Measurements from ENCODE around the gene PAX8. TPM values are rescaled to one million over a fixed set of nuclear protein-coding genes. Genes with fewer than 3 reads are reported as not detected.
A peak's percentile ranks its signal among the peaks of the same experiment; 100 is the strongest.

PAX8 gene
- total RNA-seq, 1 donor from 2014 or later = 2.9 TPM

DNA sequence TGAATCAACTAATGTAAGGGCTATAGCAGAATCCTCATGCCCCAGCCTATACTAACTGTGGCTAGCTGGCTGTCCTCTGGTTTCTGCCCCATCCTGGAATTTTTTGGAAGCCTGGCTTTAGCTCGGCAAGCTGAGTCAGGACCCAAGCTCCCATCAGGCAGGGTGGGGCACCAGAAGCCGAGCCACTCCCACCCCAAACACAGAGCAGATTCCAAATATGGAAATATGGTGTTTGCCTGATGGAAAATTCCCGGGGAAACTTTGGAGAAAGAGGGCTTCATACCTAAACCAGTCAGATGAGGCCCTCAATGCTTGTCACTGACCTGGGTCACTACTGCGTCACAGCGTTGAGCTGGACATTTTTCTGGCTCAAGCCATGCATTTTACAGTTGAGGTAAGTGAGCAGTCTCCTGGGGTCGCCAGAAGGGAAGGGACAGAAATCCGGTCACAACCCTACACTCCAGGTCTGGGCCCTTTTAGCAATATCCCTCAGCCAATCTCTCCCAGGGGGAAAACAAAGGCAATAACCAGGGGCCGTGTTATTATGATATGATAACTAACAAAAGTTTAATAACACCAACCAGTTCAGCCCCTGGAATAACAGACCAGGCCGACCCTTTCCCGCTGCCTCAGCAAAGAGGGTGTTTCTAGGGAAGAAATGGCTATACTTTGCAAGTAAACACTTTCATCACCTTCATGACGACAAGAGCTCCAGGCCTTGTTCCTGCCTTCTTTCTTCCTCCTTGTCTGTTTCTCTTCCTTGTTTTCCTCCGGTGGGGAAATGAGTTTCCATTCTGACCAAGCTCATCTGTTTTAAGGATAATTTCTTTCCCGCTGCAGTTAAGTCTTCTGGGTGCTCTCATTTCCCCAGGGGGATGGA is 67.3 kb downstream of the PAX8 start:
- H2AFZ ChIP-seq (replicated peaks) = no peak overlapping the region
- peaks cover 10% of the 10 kb centered on the region for H3K4me1 ChIP-seq
- Mint-ChIP-seq H3K27me3 (ENCODE audit: insufficient read depth, low read depth) (peaks cover 12% of the 10 kb centered on the region), H3K9me3 (peaks cover 13% of the 10 kb centered on the region), H3K36me3 (peaks cover 5% of the 10 kb centered on the region), H3K4me1 (peaks cover 48% of the 10 kb centered on the region), H3K27ac (peak overlapping the region; percentile 4), H3K4me3 (no peak overlapping the region)
- H3K27ac ChIP-seq = no peak overlapping the region
- H3K36me3 ChIP-seq = no peaks in the 10 kb centered on the region
- no peaks in the 10 kb centered on the region for H3K79me2 ChIP-seq (ENCODE audit: low read depth)
- no peaks in the 10 kb centered on the region for H3K9me3 ChIP-seq (ENCODE audit: low read depth)
- H4K20me1 ChIP-seq (ENCODE audit: low read depth) = no peaks in the 10 kb centered on the region
- H3F3A ChIP-seq (ENCODE audit: low read depth) = no peaks in the 10 kb centered on the region
- H3K9ac ChIP-seq = no peak overlapping the region
- no peak for TF ChIP-seq EZH2phosphoT487 (IDR thresholded peaks at IDR 0.05)
- TF ChIP-seq EZH2 (IDR thresholded peaks at IDR 0.05) = no peak
- DNase-seq (ENCODE audit: low spot score) = no peak
- H3K4me3 ChIP-seq = no peak overlapping the region
- H3K4me2 ChIP-seq = no peak overlapping the region
- no peaks in the 10 kb centered on the region for H3K27me3 ChIP-seq

DNA sequence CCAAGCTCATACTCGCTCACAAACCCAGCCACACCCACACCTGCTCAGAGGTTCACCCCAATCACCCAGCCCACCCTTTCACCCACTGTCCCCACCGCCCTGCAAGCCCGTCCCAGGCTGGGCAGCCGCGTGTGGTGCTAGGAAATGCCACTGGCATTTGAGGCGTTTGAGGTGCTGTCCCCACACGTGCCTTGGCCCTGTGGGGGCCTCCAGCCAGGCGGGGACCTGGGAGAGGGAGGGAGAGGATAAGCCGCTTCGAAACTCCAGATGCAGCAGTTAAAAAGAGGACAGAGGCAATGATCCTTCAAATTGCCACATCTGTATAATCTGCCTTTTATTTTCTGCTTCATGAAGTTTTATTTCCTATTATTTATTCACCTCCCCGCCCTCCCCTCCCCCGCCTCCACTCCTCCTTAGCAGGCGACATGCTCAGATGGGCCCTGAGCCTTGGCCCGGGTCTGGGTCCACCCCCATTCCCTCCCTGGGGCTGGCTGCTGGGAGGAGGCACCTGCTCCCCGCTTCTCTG is 69.0 kb downstream of the PAX8 start:
- Mint-ChIP-seq H3K27me3 (ENCODE audit: insufficient read depth, low read depth) (peaks cover 8% of the 10 kb centered on the region), H3K27ac (peak overlapping the region; percentile 6), H3K4me1 (peaks cover 44% of the 10 kb centered on the region), H3K36me3 (peaks cover 2% of the 10 kb centered on the region), H3K9me3 (peaks cover 3% of the 10 kb centered on the region), H3K4me3 (no peak overlapping the region)
- DNase-seq (ENCODE audit: low spot score) = no peak
- Histone ChIP-seq H3K79me2 (ENCODE audit: low read depth) (no peaks in the 10 kb centered on the region), H4K20me1 (ENCODE audit: low read depth) (no peaks in the 10 kb centered on the region), H3K27me3 (no peaks in the 10 kb centered on the region), H3K4me2 (no peak overlapping the region), H3F3A (ENCODE audit: low read depth) (no peaks in the 10 kb centered on the region), H3K4me1 (peaks cover 10% of the 10 kb centered on the region), H3K4me3 (no peak overlapping the region), H3K9ac (no peak overlapping the region), H3K36me3 (no peaks in the 10 kb centered on the region), H3K9me3 (ENCODE audit: low read depth) (no peaks in the 10 kb centered on the region), H2AFZ (replicated peaks) (no peak overlapping the region), H3K27ac (no peak overlapping the region)
- TF ChIP-seq, protein P1, sequence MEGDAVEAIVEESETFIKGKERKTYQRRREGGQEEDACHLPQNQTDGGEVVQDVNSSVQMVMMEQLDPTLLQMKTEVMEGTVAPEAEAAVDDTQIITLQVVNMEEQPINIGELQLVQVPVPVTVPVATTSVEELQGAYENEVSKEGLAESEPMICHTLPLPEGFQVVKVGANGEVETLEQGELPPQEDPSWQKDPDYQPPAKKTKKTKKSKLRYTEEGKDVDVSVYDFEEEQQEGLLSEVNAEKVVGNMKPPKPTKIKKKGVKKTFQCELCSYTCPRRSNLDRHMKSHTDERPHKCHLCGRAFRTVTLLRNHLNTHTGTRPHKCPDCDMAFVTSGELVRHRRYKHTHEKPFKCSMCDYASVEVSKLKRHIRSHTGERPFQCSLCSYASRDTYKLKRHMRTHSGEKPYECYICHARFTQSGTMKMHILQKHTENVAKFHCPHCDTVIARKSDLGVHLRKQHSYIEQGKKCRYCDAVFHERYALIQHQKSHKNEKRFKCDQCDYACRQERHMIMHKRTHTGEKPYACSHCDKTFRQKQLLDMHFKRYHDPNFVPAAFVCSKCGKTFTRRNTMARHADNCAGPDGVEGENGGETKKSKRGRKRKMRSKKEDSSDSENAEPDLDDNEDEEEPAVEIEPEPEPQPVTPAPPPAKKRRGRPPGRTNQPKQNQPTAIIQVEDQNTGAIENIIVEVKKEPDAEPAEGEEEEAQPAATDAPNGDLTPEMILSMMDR (IDR thresholded peaks at IDR 0.05) = no peak
- TF ChIP-seq EZH2 (IDR thresholded peaks at IDR 0.05) (no peak), EZH2phosphoT487 (IDR thresholded peaks at IDR 0.05) (no peak)

DNA sequence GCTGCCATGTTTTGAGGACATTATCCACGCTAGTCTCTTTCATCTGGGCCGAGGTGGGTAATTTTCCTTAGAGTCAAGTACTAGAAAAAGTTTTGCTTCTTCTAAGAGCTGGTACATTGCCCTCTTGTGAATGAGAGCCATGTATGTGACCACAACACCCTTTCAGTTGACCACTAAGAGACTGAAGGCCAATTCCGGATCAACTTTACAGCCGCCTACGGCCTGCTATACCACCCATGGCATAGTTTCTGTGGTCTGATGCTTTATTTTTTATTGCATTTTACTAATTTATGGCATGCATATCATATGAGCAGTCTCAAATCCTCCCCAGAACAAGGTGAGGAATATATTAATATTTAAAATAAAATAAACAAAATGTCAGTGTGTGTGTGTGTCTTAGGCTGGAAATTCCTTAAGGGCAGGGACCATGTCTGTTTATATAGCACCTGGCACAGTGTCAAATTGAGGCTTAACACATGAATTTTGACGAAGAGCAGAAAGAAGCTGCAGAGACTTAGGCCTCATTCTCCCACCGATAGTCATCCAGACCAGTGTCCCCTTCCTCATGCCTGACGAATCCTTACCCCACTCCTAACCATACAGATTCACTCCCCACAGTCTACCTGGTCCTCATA is 69.6 kb downstream of the PAX8 start:
- H3K4me2 ChIP-seq = no peak overlapping the region
- no peaks in the 10 kb centered on the region for H3K36me3 ChIP-seq
- DNase-seq (ENCODE audit: low spot score) = no peak
- Mint-ChIP-seq H3K36me3 (peaks cover 2% of the 10 kb centered on the region), H3K4me3 (no peak overlapping the region), H3K27ac (peak overlapping the region; percentile 6), H3K27me3 (ENCODE audit: insufficient read depth, low read depth) (peaks cover 10% of the 10 kb centered on the region), H3K9me3 (peaks cover 3% of the 10 kb centered on the region), H3K4me1 (peaks cover 44% of the 10 kb centered on the region)
- H3K4me1 ChIP-seq = peaks cover 10% of the 10 kb centered on the region
- H3K79me2 ChIP-seq (ENCODE audit: low read depth) = no peaks in the 10 kb centered on the region
- H3K9me3 ChIP-seq (ENCODE audit: low read depth) = no peaks in the 10 kb centered on the region
- TF ChIP-seq EZH2 (IDR thresholded peaks at IDR 0.05) = no peak
- TF ChIP-seq, protein P1 (IDR thresholded peaks at IDR 0.05) = no peak
- no peak for TF ChIP-seq EZH2phosphoT487 (IDR thresholded peaks at IDR 0.05)
- no peak overlapping the region for H3K4me3 ChIP-seq
- no peaks in the 10 kb centered on the region for H4K20me1 ChIP-seq (ENCODE audit: low read depth)
- no peaks in the 10 kb centered on the region for H3F3A ChIP-seq (ENCODE audit: low read depth)
- no peaks in the 10 kb centered on the region for H3K27me3 ChIP-seq
- no peak overlapping the region for H2AFZ ChIP-seq (replicated peaks)
- no peak overlapping the region for H3K27ac ChIP-seq
- H3K9ac ChIP-seq = no peak overlapping the region
